H9 (cell line): ENCODE data around the gene VASP. TPM values are rescaled to one million over a fixed set of nuclear protein-coding genes. Genes with fewer than 3 reads are reported as not detected.

Source experiments
- DNase-seq: peaks from one replicate; pipeline ENCODE4 v3.0.0-alpha.2; 2017
- H2AFZ ChIP-seq: one replicate; pipeline ENCODE4 v1.6.1; 2013; ENCODE audit warnings: mild to moderate bottlenecking, low read length, control low read depth, moderate library complexity
- H2AK5ac ChIP-seq: 2 replicates; pipeline ENCODE4 v1.6.1; 2013; ENCODE audit warnings: low read length, control low read depth, mixed read lengths; ENCODE audit not compliant: insufficient read length
- H2BK120ac ChIP-seq: one replicate; pipeline ENCODE4 v1.6.1; 2013; ENCODE audit warnings: low read depth, mild to moderate bottlenecking, low read length, control low read depth, inconsistent platforms; ENCODE audit not compliant: poor library complexity, severe bottlenecking
- H2BK12ac ChIP-seq: 2 replicates; pipeline ENCODE4 v1.6.1; 2013; ENCODE audit warnings: low read length, control low read depth, mixed read lengths, low read depth; ENCODE audit not compliant: insufficient read length
- H2BK15ac ChIP-seq: 2 replicates; pipeline ENCODE4 v1.6.1; 2013; ENCODE audit warnings: low read depth, low read length, control low read depth
- H2BK20ac ChIP-seq: one replicate; pipeline ENCODE4 v1.6.1; 2013; ENCODE audit warnings: low read depth, mild to moderate bottlenecking, low read length, control low read depth, inconsistent platforms; ENCODE audit not compliant: poor library complexity, severe bottlenecking
- H2BK5ac ChIP-seq: 2 replicates; pipeline ENCODE4 v1.6.1; 2013; ENCODE audit warnings: low read length, control low read depth, mixed read lengths; ENCODE audit not compliant: insufficient read length
- H3K14ac ChIP-seq: 2 replicates; pipeline ENCODE4 v1.6.1; 2013; ENCODE audit warnings: low read length, control low read depth; ENCODE audit not compliant: insufficient read depth
- H3K18ac ChIP-seq: 2 replicates; pipeline ENCODE4 v1.6.1; 2013; ENCODE audit warnings: low read depth, mild to moderate bottlenecking, mixed read lengths, low read length, control low read depth; ENCODE audit not compliant: insufficient read length
- H3K23ac ChIP-seq: 2 replicates; pipeline ENCODE4 v1.6.1; 2013; ENCODE audit warnings: low read length, control low read depth, mixed read lengths, low read depth; ENCODE audit not compliant: insufficient read length
- H3K23me2 ChIP-seq: 2 replicates; pipeline ENCODE4 v1.6.1; 2013; ENCODE audit warnings: low read depth, mild to moderate bottlenecking, mixed read lengths, low read length, control low read depth; ENCODE audit not compliant: insufficient read length, poor library complexity, severe bottlenecking
- H3K27ac ChIP-seq: 2 replicates; pipeline ENCODE4 v1.5.1; 2013; ENCODE audit warnings: low read length, control low read depth, mixed read lengths, low read depth; ENCODE audit not compliant: insufficient read length
- H3K27me3 ChIP-seq: 2 replicates; pipeline ENCODE4 v1.6.1; 2013; ENCODE audit warnings: low read length, control low read depth, inconsistent platforms; ENCODE audit not compliant: insufficient read depth
- H3K4ac ChIP-seq: 2 replicates; pipeline ENCODE4 v1.6.1; 2013; ENCODE audit warnings: low read depth, mild to moderate bottlenecking, control low read depth, inconsistent platforms, low read length, moderate library complexity
- H3K4me1 ChIP-seq: 2 replicates; pipeline ENCODE4 v1.6.1; 2013; ENCODE audit warnings: low read length, control low read depth, inconsistent platforms; ENCODE audit not compliant: insufficient read depth
- H3K4me2 ChIP-seq: 2 replicates; pipeline ENCODE4 v1.6.1; 2013; ENCODE audit warnings: low read length, control low read depth, mixed read lengths; ENCODE audit not compliant: insufficient read length, insufficient read depth
- H3K56ac ChIP-seq: 2 replicates; pipeline ENCODE4 v1.6.1; 2013; ENCODE audit warnings: low read depth, mild to moderate bottlenecking, mixed read lengths, low read length, control low read depth; ENCODE audit not compliant: insufficient read length
- H3K79me1 ChIP-seq: 2 replicates; pipeline ENCODE4 v1.6.1; 2013; ENCODE audit warnings: low read depth, mild to moderate bottlenecking, moderate library complexity, low read length, control low read depth, inconsistent platforms; ENCODE audit not compliant: insufficient read depth, poor library complexity, severe bottlenecking
- H3K79me2 ChIP-seq: 2 replicates; pipeline ENCODE4 v1.6.1; 2013; ENCODE audit warnings: low read length, control low read depth, inconsistent platforms; ENCODE audit not compliant: insufficient read depth
- H3K9ac ChIP-seq: 2 replicates; pipeline ENCODE4 v1.6.1; 2013; ENCODE audit warnings: low read length, control low read depth, mixed read lengths; ENCODE audit not compliant: insufficient read length; ENCODE audit errors: extremely low read depth
- H3K9me3 ChIP-seq: one replicate; pipeline ENCODE4 v1.6.1; 2013; ENCODE audit warnings: low read depth, low read length, inconsistent platforms; ENCODE audit not compliant: control insufficient read depth
- H3T11ph ChIP-seq: one replicate; pipeline ENCODE4 v1.6.1; 2013; ENCODE audit warnings: mild to moderate bottlenecking, low read length, control low read depth, inconsistent platforms
- H4K20me1 ChIP-seq: one replicate; pipeline ENCODE4 v1.6.1; 2013; ENCODE audit not compliant: control insufficient read depth, insufficient read length, insufficient read depth
- H4K5ac ChIP-seq: 2 replicates; pipeline ENCODE4 v1.6.1; 2013; ENCODE audit warnings: low read depth, mild to moderate bottlenecking, mixed read lengths, low read length, control low read depth; ENCODE audit not compliant: insufficient read length
- H4K8ac ChIP-seq: replicated peaks from 2 replicates; pipeline ENCODE4 v1.6.1; 2013; ENCODE audit warnings: low read length, control low read depth, mixed read lengths, low read depth; ENCODE audit not compliant: insufficient read length
- H4K91ac ChIP-seq: 2 replicates; pipeline ENCODE4 v1.6.1; 2013; ENCODE audit warnings: low read depth, mild to moderate bottlenecking, moderate library complexity, mixed read lengths, low read length, control low read depth; ENCODE audit not compliant: insufficient read length
- H3K27ac Mint-ChIP-seq, 3 experiments: 2 replicates in 2 of 3; 3 replicates in 1 of 3; pipeline ENCODE4 v1.8.0; 2020 to 2021; ENCODE audit warnings: mixed read lengths in 3 of 3, mild to moderate bottlenecking in 1 of 3, moderate library complexity in 1 of 3
- H3K27me3 Mint-ChIP-seq: 2 replicates; pipeline ENCODE4 v1.8.0; 2021; ENCODE audit warnings: low read depth, mild to moderate bottlenecking, moderate library complexity, mixed read lengths
- H3K36me3 Mint-ChIP-seq, 3 experiments: 2 replicates in 2 of 3; 3 replicates in 1 of 3; pipeline ENCODE4 v1.8.0; 2020 to 2021; ENCODE audit warnings: low read depth in 3 of 3, mixed read lengths in 3 of 3; ENCODE audit not compliant: insufficient read depth in 1 of 3
- H3K4me1 Mint-ChIP-seq, 2 experiments: 2 replicates each; pipeline ENCODE4 v1.8.0; 2020; ENCODE audit warnings: mixed read lengths in 2 of 2
- H3K4me3 Mint-ChIP-seq, 2 experiments: 2 replicates in 1 of 2; 3 replicates in 1 of 2; pipeline ENCODE4 v1.8.0; 2020 to 2021; ENCODE audit warnings: mild to moderate bottlenecking in 2 of 2, mixed read lengths in 2 of 2, moderate library complexity in 1 of 2
- H3K9me3 Mint-ChIP-seq, 2 experiments: 2 replicates in 1 of 2; 3 replicates in 1 of 2; pipeline ENCODE4 v1.8.0; 2020; ENCODE audit warnings: mild to moderate bottlenecking in 2 of 2, mixed read lengths in 2 of 2, moderate library complexity in 1 of 2
- CTCF ChIP-seq: fragments of 200-600 bp; sonication (generic); conservative IDR thresholded peaks from 3 replicates; pipeline ENCODE4 v1.8.0; 2021; ENCODE audit warnings: antibody characterized with exemption, mild to moderate bottlenecking
- WGBS: extraction: QIAGEN DNeasy Blood & Tissue Kit; methylation state at CpG from one replicate; pipeline ENCODE4 v1.1.7; 2013; ENCODE audit warnings: missing lambda C conversion rate, low lambda C conversion rate, mixed read lengths; ENCODE audit not compliant: insufficient read length; ENCODE audit errors: extremely low coverage; 5-methylcytosine and 5-hydroxymethylcytosine counted together
- total RNA-seq: library from RNA; stranded (reverse); gene quantifications from 2 replicates; pipeline ENCODE4 v1.2.1, GENCODE V29; 2021

The VASP gene
- total RNA-seq, 1 experiment from 2014 or later, result 157 TPM

DNA sequence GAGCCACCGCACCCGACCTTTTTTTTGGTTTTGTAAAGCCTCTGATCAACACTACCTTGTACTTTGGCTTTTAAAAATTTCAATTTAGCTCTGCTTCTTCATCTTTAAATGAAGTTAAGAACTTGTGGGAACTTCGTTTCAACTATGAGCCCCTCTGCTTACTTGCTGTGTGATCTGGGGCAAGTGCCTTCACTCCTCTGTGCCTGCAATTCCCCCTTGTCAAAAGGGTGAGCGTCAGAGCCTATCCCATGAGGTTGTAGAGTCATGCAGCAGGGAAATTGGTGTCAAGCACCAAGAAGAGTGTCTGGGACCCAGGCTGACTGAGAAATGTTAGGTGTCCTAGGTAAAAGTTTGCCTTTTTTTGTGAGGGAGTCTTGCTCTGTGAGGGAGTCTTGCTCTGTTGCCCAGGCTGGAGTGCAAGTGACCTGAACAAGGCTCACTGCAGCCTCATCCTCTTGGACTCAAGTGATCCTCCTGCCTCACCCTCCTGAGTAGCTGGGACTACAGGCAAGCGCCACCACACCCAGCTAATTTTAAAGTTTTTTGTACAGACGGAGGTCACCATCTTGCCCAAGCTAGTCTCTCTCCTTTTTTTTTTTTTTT, 5.7 kb downstream of the VASP start:
- H3K23me2 ChIP-seq, result peaks cover 12% of the 10 kb centered on the region
- no peak overlapping the region for H3K14ac ChIP-seq
- H3K9me3 Mint-ChIP-seq, result no peaks in the 10 kb centered on the region
- H3K56ac ChIP-seq, result no peak overlapping the region
- H2BK5ac ChIP-seq, result no peak overlapping the region
- H2AFZ ChIP-seq, result no peak overlapping the region
- H2AK5ac ChIP-seq, result no peak overlapping the region
- H3K4me2 ChIP-seq, result no peak overlapping the region
- no peak overlapping the region for H3K27ac ChIP-seq
- H4K5ac ChIP-seq, result no peak overlapping the region
- no peaks in the 10 kb centered on the region for H4K20me1 ChIP-seq
- no peak for DNase-seq
- H3K27ac Mint-ChIP-seq, result 0 out of 7 replicates have a peak overlapping the region, but pooled peaks of 1 of the 3 experiments have one; percentile 55
- no peak overlapping the region for H3K18ac ChIP-seq
- peaks cover 11 to 38% (median 22%) of the 10 kb centered on the region in 3 experiments for H3K36me3 Mint-ChIP-seq
- no peak overlapping the region for H2BK120ac ChIP-seq
- peaks cover 23% of the 10 kb centered on the region for H3K79me1 ChIP-seq
- H3K9me3 ChIP-seq, result no peaks in the 10 kb centered on the region
- H3T11ph ChIP-seq, result no peak overlapping the region
- WGBS, result no CpG with 5 or more reads among the region's 6 CpGs
- no peak overlapping the region for H2BK15ac ChIP-seq
- no peak overlapping the region for H2BK20ac ChIP-seq
- no peaks in the 10 kb centered on the region for H3K27me3 ChIP-seq
- TF ChIP-seq CTCF, result no peak
- no peak overlapping the region for H2BK12ac ChIP-seq
- H3K4ac ChIP-seq, result no peak overlapping the region
- no peak overlapping the region for H3K23ac ChIP-seq
- H3K79me2 ChIP-seq, result peaks cover 45% of the 10 kb centered on the region; the same call in 1 of the 2 replicates
- H3K4me3 Mint-ChIP-seq, result no peak overlapping the region; a peak in 1 of 5 replicates
- H4K8ac ChIP-seq, result no peak overlapping the region
- no peak overlapping the region for H3K9ac ChIP-seq
- no peaks in the 10 kb centered on the region; the same call in 1 of the 2 replicates for H3K27me3 Mint-ChIP-seq
- H4K91ac ChIP-seq, result no peak overlapping the region
- H3K4me1 ChIP-seq, result no peaks in the 10 kb centered on the region; the same call in 1 of the 2 replicates
- H3K4me1 Mint-ChIP-seq, result peaks cover 14 to 19% of the 10 kb centered on the region in 2 experiments
